Spinal cord (tissue), 10 donors: ENCODE data around the gene LACTB. TPM values are rescaled to one million over a fixed set of nuclear protein-coding genes. Genes with fewer than 3 reads are reported as not detected.
A peak's percentile ranks its signal among the peaks of the same experiment; 100 is the strongest.

Experiments
- DNase-seq, 6 donors: peaks; one replicate each; pipeline versions ENCODE4 v3.0.0 to v3.0.0-alpha.2; 2013 to 2015; ENCODE audit warnings: low spot score in 6 of 6, low read depth in 4 of 6
- H3K27ac ChIP-seq: one replicate; pipeline ENCODE4 v1.5.1; 2013; ENCODE audit warnings: low read depth, low read length, control low read depth
- H3K27me3 ChIP-seq: one replicate; pipeline ENCODE4 v1.6.1; 2013; ENCODE audit warnings: low read length; ENCODE audit not compliant: control insufficient read depth, insufficient read depth
- H3K36me3 ChIP-seq: one replicate; pipeline ENCODE4 v1.6.1; 2013; ENCODE audit warnings: low read length; ENCODE audit not compliant: control insufficient read depth, insufficient read depth
- H3K4me1 ChIP-seq: one replicate; pipeline ENCODE4 v1.6.1; 2013; ENCODE audit warnings: low read length; ENCODE audit not compliant: control insufficient read depth, insufficient read depth
- H3K4me3 ChIP-seq: one replicate; pipeline ENCODE4 v1.5.1; 2013; ENCODE audit warnings: low read depth, low read length, control low read depth
- H3K9me3 ChIP-seq: one replicate; pipeline ENCODE4 v1.6.1; 2013; ENCODE audit warnings: low read length; ENCODE audit not compliant: control insufficient read depth, insufficient read depth
- WGBS: methylation state at CpG from one replicate; pipeline ENCODE4 v1.1.5; 2013; ENCODE audit warnings: missing lambda C conversion rate; ENCODE audit not compliant: insufficient coverage; 5-methylcytosine and 5-hydroxymethylcytosine counted together
- polyA plus RNA-seq, 2 donors: library from polyadenylated mRNA; unstranded; fragments of 120-200 nt; gene quantifications; one replicate each; pipeline ENCODE4 v1.2.1, GENCODE V29; 2013; ENCODE audit not compliant: insufficient read length in 2 of 2
- total RNA-seq, 2 donors: library from RNA; depleted of rRNA in 1 of 2; stranded (reverse); fragments of 120-200 nt in 1 of 2; fragments of >200 nt in 1 of 2; gene quantifications; one replicate each; pipeline versions ENCODE4 v1.2.3 to v1.2.4, GENCODE V29; 2013 to 2014
- donor health status: healthy.

Gene LACTB
- total and polyA plus RNA-seq, 4 donors: 16.7 to 20.5 (median 17.0) TPM

DNA sequence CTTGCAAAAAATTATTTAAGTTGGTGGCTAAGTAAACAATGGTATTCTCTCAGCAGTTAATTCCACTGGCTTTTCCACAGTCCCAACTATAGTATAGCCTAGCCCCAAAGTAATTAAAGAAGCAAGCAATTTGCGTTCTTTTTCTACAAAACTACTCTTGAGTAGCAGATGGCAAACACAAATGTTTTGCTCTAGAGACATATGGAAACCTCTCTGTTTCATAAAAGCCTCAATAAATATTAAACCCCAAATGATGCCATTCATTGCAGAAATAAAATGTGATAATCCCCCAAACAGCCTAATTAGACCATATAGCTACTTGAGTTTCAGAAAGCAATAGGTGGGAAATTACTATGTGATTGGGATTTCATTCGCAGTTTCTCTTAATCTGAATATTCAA, 59.1 kb downstream of the LACTB start:
- Histone ChIP-seq H3K4me1 (peaks cover 6% of the 10 kb centered on the region), H3K36me3 (no peaks in the 10 kb centered on the region), H3K27me3 (no peaks in the 10 kb centered on the region), H3K4me3 (no peak overlapping the region), H3K9me3 (no peaks in the 10 kb centered on the region), H3K27ac (no peak overlapping the region)
- WGBS: no CpG with 5 or more reads among the region's 2 CpGs
- DNase-seq: peak in 2 of 6 donors; percentile 45 to 89

DNA sequence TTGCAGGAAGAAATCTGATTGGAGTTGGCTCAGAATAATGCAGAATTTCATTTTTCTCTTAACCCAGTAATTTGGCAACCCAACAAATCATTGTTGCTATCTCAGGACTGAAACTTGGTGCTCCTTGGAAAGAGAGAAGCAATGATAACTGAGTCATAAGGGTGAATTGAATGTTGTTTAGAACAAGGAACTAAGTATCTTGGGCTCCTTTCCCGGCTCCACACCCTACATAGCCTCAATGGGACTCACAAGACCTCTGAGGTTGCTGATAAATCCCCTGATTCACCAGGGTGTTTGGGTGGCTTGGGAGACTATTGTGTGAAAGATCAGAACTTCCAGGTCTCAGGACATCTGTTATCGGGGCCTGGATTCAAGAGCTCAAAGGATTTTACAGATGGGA, 60.0 kb downstream of the LACTB start:
- no peaks in the 10 kb centered on the region for H3K27me3 ChIP-seq
- peaks cover 6% of the 10 kb centered on the region for H3K4me1 ChIP-seq
- DNase-seq: no peak
- no peak overlapping the region for H3K4me3 ChIP-seq
- H3K36me3 ChIP-seq: no peaks in the 10 kb centered on the region
- H3K27ac ChIP-seq: no peak overlapping the region
- no peaks in the 10 kb centered on the region for H3K9me3 ChIP-seq
- WGBS: 100% methylated on average over 1 of the region's 2 CpGs

DNA sequence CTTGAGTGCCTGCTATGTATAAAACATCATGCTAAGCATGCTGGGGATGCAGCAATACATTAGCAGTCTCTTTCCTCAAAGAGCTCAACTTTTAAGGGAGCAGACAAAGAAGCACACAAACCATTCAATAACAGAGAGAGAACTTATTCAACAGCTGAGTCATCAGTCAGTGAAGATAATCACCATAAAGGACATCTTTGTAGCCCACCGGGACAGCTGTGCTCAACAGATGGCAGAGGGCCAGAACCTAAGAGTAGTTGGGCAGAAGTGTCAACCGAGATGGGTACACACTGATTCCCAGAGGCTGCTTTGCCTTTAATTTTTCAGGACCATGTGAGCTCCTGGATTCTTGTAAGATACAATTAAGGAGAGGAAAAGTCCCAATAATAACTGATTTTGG, 63.5 kb downstream of the LACTB start:
- peaks cover 3% of the 10 kb centered on the region for H3K4me1 ChIP-seq
- no peaks in the 10 kb centered on the region for H3K36me3 ChIP-seq
- H3K27ac ChIP-seq: no peak overlapping the region
- no peaks in the 10 kb centered on the region for H3K9me3 ChIP-seq
- DNase-seq: peak in 2 of 6 donors; percentile 59 to 71
- WGBS: 14% methylated on average over 2 of the region's 2 CpGs
- no peak overlapping the region for H3K4me3 ChIP-seq
- no peaks in the 10 kb centered on the region for H3K27me3 ChIP-seq

DNA sequence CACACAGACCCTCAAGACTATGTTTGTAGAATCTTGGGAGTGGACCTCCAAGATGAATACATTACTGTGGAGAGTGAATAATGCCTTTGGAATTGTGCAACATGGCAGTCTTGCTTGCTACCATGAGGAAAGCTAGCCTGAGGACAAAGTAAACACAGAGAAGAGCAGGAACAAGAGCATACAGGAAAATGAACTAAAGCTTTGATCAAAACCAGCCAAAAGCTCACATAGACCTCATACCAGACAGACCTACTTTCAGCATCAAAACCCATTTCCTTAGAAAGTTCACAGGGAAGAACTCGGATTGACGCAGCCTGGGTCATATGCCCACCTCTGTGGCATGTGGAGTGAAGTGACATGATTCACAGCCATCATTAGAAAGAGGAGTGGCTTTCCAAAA, 64.4 kb downstream of the LACTB start:
- Histone ChIP-seq H3K4me1 (peaks cover 3% of the 10 kb centered on the region), H3K27ac (no peak overlapping the region), H3K9me3 (no peaks in the 10 kb centered on the region), H3K4me3 (no peak overlapping the region), H3K36me3 (no peaks in the 10 kb centered on the region), H3K27me3 (no peaks in the 10 kb centered on the region)
- DNase-seq: no peak
- 60% methylated on average over 2 of the region's 2 CpGs for WGBS

DNA sequence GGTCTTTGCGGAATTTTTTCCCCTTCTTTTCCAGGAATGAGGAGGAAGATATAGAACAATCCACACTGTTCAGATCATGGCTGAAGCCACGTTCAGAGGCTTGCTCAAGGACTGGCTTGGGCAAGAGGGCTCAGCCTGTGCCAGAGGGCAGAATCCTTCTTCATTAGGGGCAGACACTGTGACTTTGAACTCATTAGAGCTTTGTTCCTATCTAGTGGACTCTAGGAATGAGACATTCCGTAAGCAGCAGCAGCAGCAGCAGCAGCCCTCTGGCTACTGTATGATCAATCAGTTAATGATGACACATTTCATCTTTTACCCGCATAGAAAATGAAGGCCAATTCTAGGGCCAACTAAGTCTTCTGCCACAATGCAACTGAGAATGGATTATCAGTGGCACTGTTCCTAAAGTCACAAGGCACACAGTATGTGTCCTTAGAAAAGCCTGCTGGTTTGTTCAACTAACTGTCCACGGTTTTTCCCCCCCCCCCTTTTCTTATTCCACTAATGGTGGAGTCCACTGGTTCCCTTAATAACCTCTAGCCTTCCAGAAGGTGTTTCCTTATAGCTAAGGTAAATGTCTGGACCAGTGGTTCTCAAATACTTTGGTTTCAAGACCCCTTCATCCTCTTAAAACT, 66.0 kb downstream of the LACTB start:
- peaks cover 3% of the 10 kb centered on the region for H3K4me1 ChIP-seq
- H3K4me3 ChIP-seq: no peak overlapping the region
- WGBS: 88% methylated on average over 4 of the region's 5 CpGs
- H3K27me3 ChIP-seq: no peaks in the 10 kb centered on the region
- no peak overlapping the region for H3K27ac ChIP-seq
- no peak for DNase-seq
- H3K36me3 ChIP-seq: no peaks in the 10 kb centered on the region
- H3K9me3 ChIP-seq: no peaks in the 10 kb centered on the region

DNA sequence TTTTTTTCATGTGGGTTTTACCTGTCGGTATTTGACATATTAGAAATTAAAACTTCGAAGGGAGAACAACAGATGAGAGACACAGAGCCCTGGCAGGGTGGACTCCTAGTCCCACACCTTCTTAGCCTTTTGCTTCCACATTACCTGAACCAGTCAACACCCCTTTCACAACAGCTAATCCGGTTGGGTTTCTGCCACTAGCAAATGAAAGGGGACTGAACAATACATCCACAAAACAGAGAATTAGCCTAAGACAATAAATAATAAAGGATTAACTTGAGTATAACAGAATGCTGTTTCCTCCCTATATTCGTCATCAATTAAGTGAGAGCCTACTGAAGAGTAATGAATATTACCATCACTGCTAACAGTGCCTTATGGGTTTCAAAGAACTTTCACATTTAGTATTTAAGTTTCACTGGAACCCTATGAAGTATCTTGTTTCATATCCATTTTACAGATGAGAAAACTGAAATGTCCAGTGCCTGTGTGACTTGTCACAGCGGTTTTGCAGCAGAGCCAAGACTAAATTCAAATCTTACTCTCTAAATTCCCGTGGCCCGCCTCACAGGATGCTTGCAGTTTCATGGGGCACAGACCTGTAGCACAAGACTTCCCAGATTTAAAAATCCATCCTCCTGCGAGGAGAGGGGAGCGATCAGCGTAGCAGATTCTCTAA, 66.7 kb downstream of the LACTB start:
- no peak for DNase-seq
- Histone ChIP-seq H3K27ac (peak overlapping the region; percentile 84), H3K4me3 (peak overlapping the region; percentile 89), H3K9me3 (no peaks in the 10 kb centered on the region), H3K4me1 (peaks cover 3% of the 10 kb centered on the region), H3K36me3 (no peaks in the 10 kb centered on the region), H3K27me3 (no peaks in the 10 kb centered on the region)
- 42% methylated on average over 5 of the region's 10 CpGs for WGBS

DNA sequence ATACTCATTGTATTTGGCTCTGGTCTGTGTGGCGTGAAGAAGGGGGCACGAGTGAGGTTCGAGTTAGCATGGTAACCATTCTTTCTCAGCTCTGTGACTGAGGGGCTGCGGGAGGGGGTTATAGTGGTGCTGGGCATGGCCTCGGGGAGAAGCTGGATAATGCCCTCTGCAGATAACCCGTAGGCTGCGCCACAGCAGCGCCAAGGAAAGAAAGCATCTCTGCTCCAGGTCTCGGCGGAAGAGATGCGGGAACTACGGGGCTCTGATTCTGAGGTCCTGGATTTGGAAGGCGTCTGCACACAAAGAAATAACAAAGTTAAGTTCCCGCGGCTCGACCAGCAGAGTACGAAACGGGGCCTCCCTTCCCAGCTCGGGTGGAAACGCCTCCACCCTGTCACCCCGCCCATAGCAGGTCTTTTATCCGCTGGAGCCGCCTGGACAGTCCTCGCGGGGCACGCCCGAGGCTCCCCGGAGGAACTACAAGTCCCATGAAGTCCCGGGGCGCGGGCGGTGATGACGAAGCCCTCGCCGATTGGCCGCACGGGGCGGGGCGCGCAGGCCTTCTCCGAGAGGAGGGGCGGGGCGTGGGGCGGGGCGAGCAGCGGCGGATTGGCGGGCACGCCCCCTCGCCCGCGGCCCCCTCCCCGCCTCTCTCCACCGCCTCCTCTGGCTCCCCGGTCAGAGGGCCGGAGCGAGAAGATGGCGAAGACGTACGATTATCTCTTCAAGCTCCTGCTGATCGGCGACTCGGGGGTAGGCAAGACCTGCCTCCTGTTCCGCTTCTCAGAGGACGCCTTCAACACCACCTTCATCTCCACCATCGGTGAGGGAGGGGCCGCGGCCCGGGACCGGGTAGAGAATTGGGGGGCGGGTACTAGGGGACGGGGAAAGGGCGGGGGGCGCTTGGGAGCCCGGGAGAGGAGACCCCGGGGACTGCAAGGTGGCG, 67.5 kb downstream of the LACTB start, which contains the start of gene RAB8B:
Gene RAB8B (plus strand): TSS at position 681 of the 946 bp plus-strand sequence. CDS start 19 bp downstream, at position 700.
- no peaks in the 10 kb centered on the region for H3K27me3 ChIP-seq
- H3K27ac ChIP-seq: peak within 1 kb of the TSS; percentile 84
- DNase-seq: peak; percentile 87 to 99 (median 95)
- H3K36me3 ChIP-seq: no peaks in the 10 kb centered on the region
- peak within 1 kb of the TSS; percentile 89 for H3K4me3 ChIP-seq
- peaks cover 3% of the 10 kb centered on the region for H3K4me1 ChIP-seq
- H3K9me3 ChIP-seq: no peaks in the 10 kb centered on the region
- WGBS: 0% methylated on average over 65 of the region's 77 CpGs

DNA sequence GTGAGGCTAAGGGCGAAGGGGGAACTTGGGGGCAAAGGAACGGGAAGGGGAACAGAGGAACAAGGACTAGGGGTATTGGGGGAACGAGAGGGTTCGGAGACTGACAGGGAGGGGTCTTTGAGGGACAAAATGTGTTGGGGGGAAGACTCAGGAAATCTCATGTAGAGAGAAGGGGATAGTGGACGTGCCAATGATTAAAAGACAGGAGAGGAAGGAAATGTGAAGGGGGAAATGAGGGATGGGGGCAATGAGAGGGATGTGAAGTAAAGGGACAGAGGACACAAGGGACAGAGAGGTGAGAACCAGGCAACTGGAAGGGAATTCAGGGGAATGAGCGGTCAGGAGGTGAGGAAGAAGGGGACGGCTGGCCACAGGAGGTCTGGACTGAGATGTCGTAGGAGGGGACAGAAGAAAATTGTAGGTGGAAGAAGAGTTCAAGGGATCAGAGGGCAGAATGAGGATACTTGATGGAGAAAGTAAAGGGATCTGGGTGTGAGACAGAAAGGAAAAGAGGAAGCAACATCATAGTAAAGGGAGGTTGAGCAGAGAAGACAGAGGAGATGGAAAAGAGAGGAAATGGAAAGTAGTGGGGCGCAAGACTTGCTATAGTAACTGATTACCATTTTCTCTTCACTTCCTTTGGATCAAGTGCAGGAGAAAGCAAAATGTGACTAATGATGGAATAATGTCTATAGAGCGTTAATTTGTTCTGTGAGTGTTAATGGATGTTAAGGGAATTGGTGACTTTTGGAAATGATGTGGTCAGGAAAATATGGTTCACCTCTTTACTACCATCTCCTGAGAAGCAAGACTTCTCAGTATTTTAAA, 68.5 kb downstream of the LACTB start:
- Histone ChIP-seq H3K27ac (peak overlapping the region; percentile 78), H3K36me3 (no peaks in the 10 kb centered on the region), H3K9me3 (no peaks in the 10 kb centered on the region), H3K27me3 (no peaks in the 10 kb centered on the region), H3K4me3 (peak overlapping the region; percentile 89), H3K4me1 (peaks cover 3% of the 10 kb centered on the region)
- WGBS: 0% methylated on average over 8 of the region's 10 CpGs
- peak in 1 of 6 donors; percentile 35 for DNase-seq
